ENCODE data around the gene NT5DC1. TPM values are rescaled to one million over a fixed set of nuclear protein-coding genes. Genes with fewer than 3 reads are reported as not detected.
A peak's percentile ranks its signal among the peaks of the same experiment; 100 is the strongest.

Gene NT5DC1
- total and polyA plus RNA-seq, 2 experiments from 2014 or later, result 27.0 to 29.8 TPM

DNA sequence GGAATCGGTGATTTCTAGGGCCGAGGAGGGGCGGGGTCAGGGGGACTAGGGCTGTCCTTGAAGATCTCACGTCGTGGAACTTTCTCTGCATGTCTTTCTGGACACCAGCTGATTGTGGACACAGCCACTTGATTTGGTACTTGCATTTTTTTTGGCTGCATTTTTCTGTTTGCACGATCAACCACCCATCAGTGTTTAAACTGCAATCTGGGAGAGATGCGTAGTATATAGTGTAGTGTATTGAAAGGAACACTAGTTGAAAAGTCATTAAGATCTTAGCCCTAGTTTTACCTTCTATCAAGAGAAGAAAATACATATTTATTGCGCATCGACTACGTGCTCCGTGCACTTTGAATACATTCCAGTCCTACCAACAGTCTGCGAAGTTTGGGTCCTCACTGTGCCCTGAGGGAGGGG lies 657 bp downstream of the NT5DC1 start:
- peaks cover 49% of the 10 kb centered on the region for H3K4me1 Mint-ChIP-seq
- peaks cover 6% of the 10 kb centered on the region for H3K9me3 Mint-ChIP-seq
- H3K27me3 ChIP-seq (ENCODE audit: insufficient read depth), result peaks cover 6% of the 10 kb centered on the region; the same call in 1 of the 2 replicates
- H3K27ac ChIP-seq (ENCODE audit: low read depth), result peak overlapping the region; percentile 99
- peak overlapping the region; percentile 38; the same call in 1 of the 2 replicates for H2AFZ ChIP-seq
- peaks cover 13% of the 10 kb centered on the region for H3K36me3 Mint-ChIP-seq (ENCODE audit: low read depth)
- peak overlapping the region; percentile 93 for H3K4me3 Mint-ChIP-seq
- ATAC-seq (no peak), DNase-seq (ENCODE audit: low spot score) (no peak)
- H4K20me1 ChIP-seq (replicated peaks; ENCODE audit: insufficient read depth), result no peaks in the 10 kb centered on the region
- no peaks in the 10 kb centered on the region for H3K9me2 ChIP-seq (ENCODE audit: insufficient read depth)
- peaks cover 7% of the 10 kb centered on the region for H3K27me3 Mint-ChIP-seq (ENCODE audit: insufficient read depth, low read depth, poor library complexity)
- no peaks in the 10 kb centered on the region for H3K36me3 ChIP-seq (ENCODE audit: insufficient read depth)
- H3K79me2 ChIP-seq (replicated peaks; ENCODE audit: insufficient read depth), result peaks cover 34% of the 10 kb centered on the region
- peaks cover 26% of the 10 kb centered on the region for H3K4me1 ChIP-seq (ENCODE audit: insufficient read depth)
- peak overlapping the region; percentile 95 for H3K27ac Mint-ChIP-seq
- H3F3A ChIP-seq (replicated peaks; ENCODE audit: low read depth), result no peaks in the 10 kb centered on the region; the same call in 1 of the 2 replicates
- peak overlapping the region; percentile 91 for H3K4me2 ChIP-seq
- H3K4me3 ChIP-seq, result peak overlapping the region; percentile 89
- TF ChIP-seq ZNF462 (CRISPR knock-in tag; IDR thresholded peaks at IDR 0.05) (no peak), CREB1 (CRISPR knock-in tag; IDR thresholded peaks at IDR 0.05; ENCODE audit: low read depth) (no peak), POLR2AphosphoS5 (IDR thresholded peaks at IDR 0.05; ENCODE audit: low read depth) (no peak), EZH2phosphoT487 (IDR thresholded peaks at IDR 0.05; ENCODE audit: unreplicated experiment) (no peak), EZH2 (IDR thresholded peaks at IDR 0.05; ENCODE audit: low read depth, unreplicated experiment) (no peak), ZNF114 (CRISPR knock-in tag; IDR thresholded peaks at IDR 0.05) (no peak), NANOG (IDR thresholded peaks at IDR 0.05; ENCODE audit: borderline replicate concordance) (no peak), STAT1 (IDR thresholded peaks at IDR 0.05; ENCODE audit: unreplicated experiment) (no peak), JUNB (IDR thresholded peaks at IDR 0.05; ENCODE audit: unreplicated experiment) (no peak), REST (IDR thresholded peaks at IDR 0.05; ENCODE audit: unreplicated experiment) (no peak), ETS1 (IDR thresholded peaks at IDR 0.05) (no peak), ZNF331 (CRISPR knock-in tag; IDR thresholded peaks at IDR 0.05; ENCODE audit: low read depth) (no peak)
- TF ChIP-seq, protein P1, sequence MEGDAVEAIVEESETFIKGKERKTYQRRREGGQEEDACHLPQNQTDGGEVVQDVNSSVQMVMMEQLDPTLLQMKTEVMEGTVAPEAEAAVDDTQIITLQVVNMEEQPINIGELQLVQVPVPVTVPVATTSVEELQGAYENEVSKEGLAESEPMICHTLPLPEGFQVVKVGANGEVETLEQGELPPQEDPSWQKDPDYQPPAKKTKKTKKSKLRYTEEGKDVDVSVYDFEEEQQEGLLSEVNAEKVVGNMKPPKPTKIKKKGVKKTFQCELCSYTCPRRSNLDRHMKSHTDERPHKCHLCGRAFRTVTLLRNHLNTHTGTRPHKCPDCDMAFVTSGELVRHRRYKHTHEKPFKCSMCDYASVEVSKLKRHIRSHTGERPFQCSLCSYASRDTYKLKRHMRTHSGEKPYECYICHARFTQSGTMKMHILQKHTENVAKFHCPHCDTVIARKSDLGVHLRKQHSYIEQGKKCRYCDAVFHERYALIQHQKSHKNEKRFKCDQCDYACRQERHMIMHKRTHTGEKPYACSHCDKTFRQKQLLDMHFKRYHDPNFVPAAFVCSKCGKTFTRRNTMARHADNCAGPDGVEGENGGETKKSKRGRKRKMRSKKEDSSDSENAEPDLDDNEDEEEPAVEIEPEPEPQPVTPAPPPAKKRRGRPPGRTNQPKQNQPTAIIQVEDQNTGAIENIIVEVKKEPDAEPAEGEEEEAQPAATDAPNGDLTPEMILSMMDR (conservative IDR thresholded peaks at IDR 0.05; ENCODE audit: low read depth in 2 of 2), result no peak

Measured in GM23338 (cell line).